Muscle layer of duodenum (tissue), 2 donors: ENCODE data around the gene FN1.
"Not testable (repeated sequence)": the region's sequence is repeated elsewhere in the genome, so short reads cannot be mapped to it uniquely, and the experiment has no call there.

Experiments
- H3K27ac ChIP-seq: one replicate; pipeline ENCODE4 v1.7.0; 2013; ENCODE audit warnings: mild to moderate bottlenecking, low read length
- H3K27me3 ChIP-seq: one replicate; pipeline ENCODE4 v1.7.0; 2013; ENCODE audit warnings: low read depth, mild to moderate bottlenecking, control low read depth, low read length
- H3K36me3 ChIP-seq, 2 donors: one replicate each; pipeline ENCODE4 v1.7.0; 2013; ENCODE audit warnings: low read length in 2 of 2, control low read depth in 1 of 2, mild to moderate bottlenecking in 1 of 2; ENCODE audit not compliant: insufficient read depth in 2 of 2, control insufficient read depth in 1 of 2
- H3K4me1 ChIP-seq, 2 donors: one replicate each; pipeline ENCODE4 v1.7.0; 2013; ENCODE audit warnings: low read length in 2 of 2, mild to moderate bottlenecking in 2 of 2, control low read depth in 1 of 2, moderate library complexity in 1 of 2; ENCODE audit not compliant: insufficient read depth in 2 of 2, control insufficient read depth in 1 of 2
- H3K4me3 ChIP-seq, 2 donors: one replicate each; pipeline ENCODE4 v1.7.0; 2013; ENCODE audit warnings: low read length in 2 of 2, low read depth in 1 of 2, mild to moderate bottlenecking in 1 of 2
- H3K9me3 ChIP-seq, 2 donors: one replicate each; pipeline ENCODE4 v1.7.0; 2013; ENCODE audit warnings: low read length in 2 of 2, control low read depth in 1 of 2, mild to moderate bottlenecking in 1 of 2; ENCODE audit not compliant: control insufficient read depth in 1 of 2
- donor health status: healthy.

Gene FN1

GRCh38 chr2:215360059-215360458 lies 75.8 kb downstream of the FN1 start:
- H3K4me1 ChIP-seq, H3K4me3 ChIP-seq, H3K9me3 ChIP-seq, H3K27me3 ChIP-seq, H3K27ac ChIP-seq: not testable (repeated sequence)
- peaks cover 35 to 45% of the 10 kb centered on the region in 2 donors for H3K36me3 ChIP-seq

GRCh38 chr2:215359576-215359922 lies 76.3 kb downstream of the FN1 start:
- no peak overlapping the region for H3K4me3 ChIP-seq
- no peaks in the 10 kb centered on the region for H3K27me3 ChIP-seq
- no peaks in the 10 kb centered on the region for H3K9me3 ChIP-seq
- H3K4me1 ChIP-seq: no peaks in the 10 kb centered on the region
- H3K36me3 ChIP-seq: peaks cover 30 to 40% of the 10 kb centered on the region in 2 donors
- no peak overlapping the region for H3K27ac ChIP-seq

GRCh38 chr2:215358891-215359575 lies 76.8 kb downstream of the FN1 start:
- no peak overlapping the region for H3K4me3 ChIP-seq
- no peak overlapping the region for H3K27ac ChIP-seq
- peaks cover 25 to 35% of the 10 kb centered on the region in 2 donors for H3K36me3 ChIP-seq

GRCh38 chr2:215358312-215358845 lies 77.5 kb downstream of the FN1 start:
- Histone ChIP-seq H3K27me3 (no peaks in the 10 kb centered on the region), H3K4me3 (no peak overlapping the region), H3K36me3 (peaks cover 21 to 28% of the 10 kb centered on the region in 2 donors), H3K27ac (no peak overlapping the region), H3K9me3 (no peaks in the 10 kb centered on the region), H3K4me1 (no peaks in the 10 kb centered on the region)

More at GRCh38 chr2:215358891-215359575, 76.8 kb downstream of the FN1 start:
- Histone ChIP-seq H3K9me3 (no peaks in the 10 kb centered on the region), H3K27me3 (no peaks in the 10 kb centered on the region), H3K4me1 (no peaks in the 10 kb centered on the region)

- H3K27ac ChIP-seq: no peak overlapping the region
- no peaks in the 10 kb centered on the region for H3K9me3 ChIP-seq
- H3K36me3 ChIP-seq: peaks cover 16 to 22% of the 10 kb centered on the region in 2 donors
- H3K27me3 ChIP-seq: no peaks in the 10 kb centered on the region
- no peaks in the 10 kb centered on the region for H3K4me1 ChIP-seq
- no peak overlapping the region for H3K4me3 ChIP-seq
Measured at GRCh38 chr2:215357660-215358059, 78.2 kb downstream of the FN1 start.

- no peaks in the 10 kb centered on the region for H3K9me3 ChIP-seq
- H3K4me1 ChIP-seq: no peaks in the 10 kb centered on the region
- H3K4me3 ChIP-seq: no peak overlapping the region
- no peak overlapping the region for H3K27ac ChIP-seq
- peaks cover 9 to 15% of the 10 kb centered on the region in 2 donors for H3K36me3 ChIP-seq
- no peaks in the 10 kb centered on the region for H3K27me3 ChIP-seq
Measured at GRCh38 chr2:215356948-215357461, 78.9 kb downstream of the FN1 start.

- Histone ChIP-seq H3K4me3 (no peak overlapping the region), H3K36me3 (peaks cover 3 to 10% of the 10 kb centered on the region in 2 donors), H3K27ac (no peak overlapping the region), H3K4me1 (no peaks in the 10 kb centered on the region), H3K9me3 (no peaks in the 10 kb centered on the region), H3K27me3 (no peaks in the 10 kb centered on the region)
Measured at GRCh38 chr2:215356334-215356947, 79.4 kb downstream of the FN1 start.

- Histone ChIP-seq H3K36me3 (peaks cover 0 to 3% of the 10 kb centered on the region in 2 donors), H3K27me3 (no peaks in the 10 kb centered on the region), H3K4me3 (no peak overlapping the region), H3K4me1 (no peaks in the 10 kb centered on the region), H3K27ac (no peak overlapping the region), H3K9me3 (no peaks in the 10 kb centered on the region)
Measured at GRCh38 chr2:215355801-215356200, 80.1 kb downstream of the FN1 start.

- H3K4me1 ChIP-seq: no peaks in the 10 kb centered on the region
- H3K27me3 ChIP-seq: no peaks in the 10 kb centered on the region
- peaks cover 0 to 7% of the 10 kb centered on the region in 2 donors for H3K36me3 ChIP-seq
- H3K27ac ChIP-seq: no peak overlapping the region
- no peak overlapping the region for H3K4me3 ChIP-seq
- H3K9me3 ChIP-seq: no peaks in the 10 kb centered on the region
Measured at GRCh38 chr2:215354771-215355695, 80.8 kb downstream of the FN1 start.

GRCh38 chr2:215352602-215353001 lies 83.3 kb downstream of the FN1 start:
- Histone ChIP-seq H3K4me3 (no peak overlapping the region), H3K27me3 (no peaks in the 10 kb centered on the region), H3K36me3 (peaks cover 14 to 20% of the 10 kb centered on the region in 2 donors), H3K27ac (no peak overlapping the region), H3K9me3 (no peaks in the 10 kb centered on the region), H3K4me1 (no peaks in the 10 kb centered on the region)

GRCh38 chr2:215347878-215348277 lies 88.0 kb downstream of the FN1 start:
- Histone ChIP-seq H3K4me1 (no peaks in the 10 kb centered on the region), H3K9me3 (no peaks in the 10 kb centered on the region), H3K4me3 (no peak overlapping the region), H3K27ac (no peak overlapping the region), H3K27me3 (no peaks in the 10 kb centered on the region), H3K36me3 (peaks cover 41 to 46% of the 10 kb centered on the region in 2 donors)
